ENCODE results near the gene COMMD2. TPM values are rescaled to one million over a fixed set of nuclear protein-coding genes. Genes with fewer than 3 reads are reported as not detected.

The COMMD2 gene
- total and polyA plus RNA-seq, 2 donors (not counting 1 experiment from before 2014, with no cell fraction given), result 15.0 to 45.1 TPM

DNA sequence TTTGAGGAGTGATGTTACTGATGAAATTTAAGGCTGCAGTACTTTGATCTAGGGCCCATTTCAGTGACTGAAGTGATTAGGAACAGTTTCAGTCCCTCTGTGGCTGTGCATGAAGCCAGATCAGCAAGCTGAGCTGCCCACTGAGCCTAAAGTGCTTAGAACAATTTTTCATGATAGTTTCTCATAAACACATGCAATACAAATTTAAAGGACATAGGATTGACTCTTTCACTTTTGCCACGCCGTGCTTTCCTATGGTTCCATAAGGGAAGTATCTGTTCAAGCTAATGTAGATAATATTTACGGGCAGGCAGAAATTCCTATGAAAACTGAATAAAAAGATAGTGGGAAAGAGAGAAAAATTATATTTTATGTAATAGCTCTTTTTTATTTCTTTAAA lies 29.5 kb upstream of the COMMD2 start:
- Histone ChIP-seq H3K79me2 (ENCODE audit: control insufficient read depth, insufficient read depth, low read length) (no peaks in the 10 kb centered on the region), H3K9me3 (ENCODE audit: control extremely low read depth in 1 of 3, control insufficient read depth in 2 of 3, insufficient read depth in 1 of 3, low read length in 2 of 3) (no peaks in the 10 kb centered on the region), H3K36me3 (replicated peaks in 1 of 2; ENCODE audit: control extremely low read depth in 1 of 2, control insufficient read depth in 1 of 2, extremely low read depth in 1 of 2, insufficient read depth in 2 of 2, low read length in 1 of 2) (no peaks in the 10 kb centered on the region), H3K4me2 (replicated peaks; ENCODE audit: low read depth, low read length, poor library complexity, severe bottlenecking) (peak overlapping the region; percentile 66), H2AFZ (ENCODE audit: insufficient read depth, low read depth, low read length, poor library complexity, severe bottlenecking) (peak overlapping the region; percentile 48), H3K27ac (ENCODE audit: low read length in 2 of 2) (peak overlapping the region; percentile 70 to 79), H3K4me1 (ENCODE audit: control insufficient read depth in 2 of 2, insufficient read depth in 2 of 2, low read length in 2 of 2) (peaks cover 38 to 42% of the 10 kb centered on the region in 2 donors), H3K4me3 (ENCODE audit: control extremely low read depth in 1 of 5, extremely low read depth in 1 of 5, insufficient read depth in 1 of 5, low read depth in 2 of 5, low read length in 4 of 5) (peak overlapping the region in 1 of 5 experiments; percentile 45), H3K27me3 (replicated peaks in 1 of 4; ENCODE audit: control extremely low read depth in 1 of 4, control insufficient read depth in 3 of 4, insufficient read depth in 4 of 4, low read length in 3 of 4) (no peaks in the 10 kb centered on the region), H4K20me1 (ENCODE audit: control insufficient read depth, insufficient read depth, low read length, poor library complexity, severe bottlenecking) (no peaks in the 10 kb centered on the region), H3K9ac (ENCODE audit: low read length) (peak overlapping the region; percentile 48)
- ChIA-PET CTCF (interaction anchor here (0.7 to 2.5 kb wide), 5 partner anchors 11 to 65 kb away, joined by 3 to 22 read pairs (median 9); partner anchors contain the start of gene COMMD2), POLR2A (no interaction called here)
- Mint-ChIP-seq H3K27ac (peak overlapping the region; percentile 98), H3K9me3 (ENCODE audit: insufficient read depth) (no peaks in the 10 kb centered on the region), H3K4me1 (peaks cover 39% of the 10 kb centered on the region), H3K27me3 (peaks cover 6% of the 10 kb centered on the region), H3K4me3 (peak overlapping the region; percentile 72)
- intact Hi-C loops (cut with micrococcal nuclease), result loop anchor here (2.0 kb wide), 1 partner anchor 27 kb away; no protein-coding TSS in a partner anchor
- no CpG with 5 or more reads among the region's 3 CpGs for WGBS (ENCODE audit: insufficient coverage)
- no peak for TF ChIP-seq EZH2 (IDR thresholded peaks at IDR 0.05; ENCODE audit: borderline replicate concordance, insufficient read depth, low read depth, low read length, poor library complexity, severe bottlenecking)
- TF ChIP-seq, protein P1, sequence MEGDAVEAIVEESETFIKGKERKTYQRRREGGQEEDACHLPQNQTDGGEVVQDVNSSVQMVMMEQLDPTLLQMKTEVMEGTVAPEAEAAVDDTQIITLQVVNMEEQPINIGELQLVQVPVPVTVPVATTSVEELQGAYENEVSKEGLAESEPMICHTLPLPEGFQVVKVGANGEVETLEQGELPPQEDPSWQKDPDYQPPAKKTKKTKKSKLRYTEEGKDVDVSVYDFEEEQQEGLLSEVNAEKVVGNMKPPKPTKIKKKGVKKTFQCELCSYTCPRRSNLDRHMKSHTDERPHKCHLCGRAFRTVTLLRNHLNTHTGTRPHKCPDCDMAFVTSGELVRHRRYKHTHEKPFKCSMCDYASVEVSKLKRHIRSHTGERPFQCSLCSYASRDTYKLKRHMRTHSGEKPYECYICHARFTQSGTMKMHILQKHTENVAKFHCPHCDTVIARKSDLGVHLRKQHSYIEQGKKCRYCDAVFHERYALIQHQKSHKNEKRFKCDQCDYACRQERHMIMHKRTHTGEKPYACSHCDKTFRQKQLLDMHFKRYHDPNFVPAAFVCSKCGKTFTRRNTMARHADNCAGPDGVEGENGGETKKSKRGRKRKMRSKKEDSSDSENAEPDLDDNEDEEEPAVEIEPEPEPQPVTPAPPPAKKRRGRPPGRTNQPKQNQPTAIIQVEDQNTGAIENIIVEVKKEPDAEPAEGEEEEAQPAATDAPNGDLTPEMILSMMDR (IDR thresholded peaks at IDR 0.05), result no peak
- DNase-seq, result no peak
- ATAC-seq (ENCODE audit: low read depth), result no peak

DNA sequence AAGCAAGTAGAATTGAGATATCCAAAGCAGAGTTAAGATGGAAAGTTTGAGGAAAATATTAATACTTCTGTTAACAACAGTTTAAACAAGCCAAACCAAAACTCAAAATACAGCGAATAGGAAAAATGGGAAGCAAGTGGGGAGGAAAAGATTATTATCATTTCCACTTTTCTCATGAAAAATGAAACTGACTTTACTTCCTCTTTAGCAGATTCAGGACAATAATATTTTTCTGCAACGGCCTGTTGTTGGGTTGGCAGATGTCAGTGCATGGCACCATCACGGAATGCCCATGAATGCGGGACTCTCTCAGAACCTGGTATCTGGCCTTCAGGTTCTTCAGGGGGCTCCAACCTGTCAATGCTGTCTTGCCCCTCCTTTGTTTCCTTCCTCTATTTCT lies 28.9 kb upstream of the COMMD2 start:
- peak overlapping the region; percentile 72 for H3K4me3 Mint-ChIP-seq
- peak overlapping the region; percentile 98 for H3K27ac Mint-ChIP-seq

More for the DNA sequence above, 28.9 kb upstream of the COMMD2 start:
- ChIA-PET CTCF (no interaction called here), POLR2A (no interaction called here)
- peak; percentile 79 for ATAC-seq (ENCODE audit: low read depth)
- Histone ChIP-seq H3K9ac (ENCODE audit: low read length) (peak overlapping the region; percentile 48), H3K27me3 (replicated peaks in 1 of 4; ENCODE audit: control extremely low read depth in 1 of 4, control insufficient read depth in 3 of 4, insufficient read depth in 4 of 4, low read length in 3 of 4) (no peaks in the 10 kb centered on the region), H3K9me3 (ENCODE audit: control extremely low read depth in 1 of 3, control insufficient read depth in 2 of 3, insufficient read depth in 1 of 3, low read length in 2 of 3) (no peaks in the 10 kb centered on the region), H3K79me2 (ENCODE audit: control insufficient read depth, insufficient read depth, low read length) (no peaks in the 10 kb centered on the region), H3K27ac (ENCODE audit: low read length in 2 of 2) (peak overlapping the region; percentile 70 to 79), H3K4me2 (replicated peaks; ENCODE audit: low read depth, low read length, poor library complexity, severe bottlenecking) (peak overlapping the region; percentile 66), H3K4me3 (ENCODE audit: control extremely low read depth in 1 of 5, extremely low read depth in 1 of 5, insufficient read depth in 1 of 5, low read depth in 2 of 5, low read length in 4 of 5) (peak overlapping the region in 4 of 5 experiments; percentile 2 to 45 (median 30)), H2AFZ (ENCODE audit: insufficient read depth, low read depth, low read length, poor library complexity, severe bottlenecking) (peak overlapping the region; percentile 48), H3K36me3 (replicated peaks in 1 of 2; ENCODE audit: control extremely low read depth in 1 of 2, control insufficient read depth in 1 of 2, extremely low read depth in 1 of 2, insufficient read depth in 2 of 2, low read length in 1 of 2) (no peaks in the 10 kb centered on the region), H4K20me1 (ENCODE audit: control insufficient read depth, insufficient read depth, low read length, poor library complexity, severe bottlenecking) (no peaks in the 10 kb centered on the region), H3K4me1 (ENCODE audit: control insufficient read depth in 2 of 2, insufficient read depth in 2 of 2, low read length in 2 of 2) (peaks cover 38 to 42% of the 10 kb centered on the region in 2 donors)
- Mint-ChIP-seq H3K9me3 (ENCODE audit: insufficient read depth) (no peaks in the 10 kb centered on the region), H3K4me1 (peaks cover 39% of the 10 kb centered on the region), H3K27me3 (peaks cover 6% of the 10 kb centered on the region)
- TF ChIP-seq, protein P1 (IDR thresholded peaks at IDR 0.05), result no peak
- TF ChIP-seq EZH2 (IDR thresholded peaks at IDR 0.05; ENCODE audit: borderline replicate concordance, insufficient read depth, low read depth, low read length, poor library complexity, severe bottlenecking), result no peak
- intact Hi-C loops (cut with micrococcal nuclease), result no loop called here
- 3% methylated on average over 3 of the region's 4 CpGs for WGBS (ENCODE audit: insufficient coverage)
- peak; percentile 63 for DNase-seq
